GM21423 (cell line): ENCODE data around the gene BSG.
"Not testable (repeated sequence)": the region's sequence is repeated elsewhere in the genome, so short reads cannot be mapped to it uniquely, and the experiment has no call there.

Experiments used
- ATAC-seq: cut with Tn5 transposase; IDR thresholded peaks from one replicate; pipeline ENCODE4 v1.9.1; 2021; ENCODE audit warnings: mild to moderate bottlenecking, moderate library complexity; ENCODE audit not compliant: unreplicated experiment

BSG gene

DNA sequence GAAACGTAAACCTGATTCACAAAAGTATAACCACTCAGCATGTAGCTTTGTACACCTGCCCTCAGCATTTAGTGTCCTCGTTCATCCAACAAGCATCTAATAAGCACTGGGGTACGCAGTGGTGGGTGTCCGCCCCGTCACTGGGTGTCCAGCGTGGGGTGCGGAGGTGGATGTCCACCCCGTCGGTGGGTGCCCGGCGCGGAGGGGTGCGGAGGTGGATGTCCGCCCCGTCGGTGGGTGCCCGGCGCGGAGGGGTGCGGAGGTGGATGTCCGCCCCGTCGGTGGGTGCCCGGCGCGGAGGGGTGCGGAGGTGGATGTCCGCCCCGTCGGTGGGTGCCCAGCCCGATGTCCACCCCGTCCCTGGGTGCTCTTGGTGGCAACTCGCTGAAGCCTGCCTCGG lies 12.8 kb downstream of the BSG start:
- not testable (repeated sequence) for ATAC-seq

DNA sequence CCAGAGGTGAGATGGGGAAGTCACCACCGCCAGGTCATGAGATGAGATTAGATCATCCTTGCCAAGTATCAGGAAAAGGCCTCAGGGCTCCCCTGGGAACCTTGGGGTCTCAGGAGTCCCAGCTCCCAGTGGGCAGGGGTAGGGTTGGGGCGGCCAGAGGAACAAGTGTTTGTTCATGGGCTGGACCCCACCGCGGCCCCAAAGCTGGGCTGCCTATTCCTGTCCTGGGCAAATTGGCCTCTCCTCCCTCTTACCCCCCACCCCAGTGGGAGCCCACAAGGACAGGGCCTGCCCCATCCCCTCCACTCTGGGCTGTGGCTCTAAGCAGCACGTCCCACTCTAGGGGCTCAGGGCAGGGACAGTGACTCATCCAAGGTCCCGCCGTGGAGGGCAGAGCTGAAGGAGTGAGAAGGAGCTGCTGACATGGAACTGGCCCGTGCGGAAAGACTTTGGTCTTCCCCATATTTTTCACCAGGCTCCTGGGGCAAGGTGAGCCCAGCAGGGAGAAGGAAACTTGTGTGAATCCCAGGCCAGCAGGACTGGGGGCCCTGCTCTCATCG lies 13.2 kb downstream of the BSG start:
- no peak for ATAC-seq

DNA sequence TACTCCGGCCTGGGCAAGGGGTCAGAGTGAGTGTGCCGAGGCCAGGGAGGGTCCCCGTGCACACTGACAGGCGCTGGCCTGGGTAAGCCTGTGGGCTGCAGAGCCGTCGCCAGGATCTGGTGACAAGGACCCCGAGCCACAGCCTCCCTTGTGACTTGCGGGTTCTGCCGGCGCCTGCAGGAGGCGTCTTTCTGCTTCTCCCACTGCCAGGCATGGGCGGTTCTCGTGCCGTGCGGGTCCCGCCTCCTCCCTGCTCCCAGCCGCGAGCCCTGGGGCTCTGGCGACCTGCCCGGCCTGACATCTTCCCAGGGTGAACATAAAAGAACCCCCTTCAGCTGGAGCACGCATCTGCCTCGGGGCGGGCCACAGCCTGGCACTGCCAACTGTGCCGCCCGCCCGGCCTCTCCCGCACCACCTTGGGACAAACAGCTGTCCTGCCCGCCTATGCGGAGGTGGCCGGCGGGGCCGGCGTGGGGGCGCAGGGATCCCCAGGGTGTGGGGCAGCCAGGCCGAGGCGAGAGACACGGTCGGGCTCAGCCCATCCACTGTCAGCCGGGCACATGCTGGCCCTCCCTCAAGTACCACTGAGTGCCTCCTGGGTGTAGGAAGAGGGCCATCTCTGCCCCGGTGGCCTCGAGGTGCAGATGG lies 15.8 kb downstream of the BSG start:
- no peak for ATAC-seq

DNA sequence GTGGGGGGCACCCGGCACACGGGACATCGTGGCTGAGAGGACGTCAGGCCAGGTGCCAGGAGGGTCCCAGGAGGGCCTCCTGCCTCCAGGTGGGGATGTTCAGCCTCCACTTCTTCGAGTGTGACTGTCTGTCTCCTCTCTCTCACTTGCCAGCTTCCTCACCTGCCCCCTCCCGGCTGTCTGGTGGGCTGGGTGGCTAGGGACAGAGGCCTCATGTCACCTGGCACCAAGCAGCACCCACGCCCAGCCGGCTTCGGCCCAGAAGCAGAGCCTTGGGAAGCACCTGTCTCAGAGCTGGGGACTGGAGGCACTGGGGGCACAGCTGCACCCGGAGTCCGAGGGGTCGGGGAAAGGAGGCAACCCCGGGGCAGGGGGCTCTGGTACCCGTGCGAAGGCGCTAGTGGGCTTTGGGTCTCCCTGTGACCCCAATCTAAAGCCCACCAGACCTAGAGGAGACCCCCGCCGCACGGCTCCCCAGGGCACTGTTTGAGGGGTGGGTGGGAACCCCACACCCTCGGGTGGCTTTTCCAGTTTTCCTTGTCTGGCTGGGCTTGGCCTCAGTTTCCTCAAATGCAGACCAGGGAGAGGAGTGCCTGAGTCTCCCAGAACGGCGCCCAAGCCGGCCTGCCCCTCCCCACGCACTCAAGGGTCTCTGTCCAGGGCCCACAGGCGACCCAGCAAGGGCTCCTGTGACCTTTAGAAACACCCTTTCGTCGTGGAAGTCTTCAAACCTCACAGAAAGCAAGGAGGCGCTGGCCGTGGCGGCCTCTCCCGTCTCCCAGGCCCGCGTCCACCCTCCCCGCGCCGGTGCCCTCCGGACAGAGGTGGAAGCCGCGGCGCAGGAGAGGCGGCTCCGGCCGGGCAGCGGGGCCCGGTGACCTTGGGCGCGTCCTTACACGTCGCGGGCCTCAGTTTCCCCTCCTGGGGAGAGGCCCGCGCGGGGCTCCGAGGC lies 16.6 kb downstream of the BSG start:
- no peak for ATAC-seq

DNA sequence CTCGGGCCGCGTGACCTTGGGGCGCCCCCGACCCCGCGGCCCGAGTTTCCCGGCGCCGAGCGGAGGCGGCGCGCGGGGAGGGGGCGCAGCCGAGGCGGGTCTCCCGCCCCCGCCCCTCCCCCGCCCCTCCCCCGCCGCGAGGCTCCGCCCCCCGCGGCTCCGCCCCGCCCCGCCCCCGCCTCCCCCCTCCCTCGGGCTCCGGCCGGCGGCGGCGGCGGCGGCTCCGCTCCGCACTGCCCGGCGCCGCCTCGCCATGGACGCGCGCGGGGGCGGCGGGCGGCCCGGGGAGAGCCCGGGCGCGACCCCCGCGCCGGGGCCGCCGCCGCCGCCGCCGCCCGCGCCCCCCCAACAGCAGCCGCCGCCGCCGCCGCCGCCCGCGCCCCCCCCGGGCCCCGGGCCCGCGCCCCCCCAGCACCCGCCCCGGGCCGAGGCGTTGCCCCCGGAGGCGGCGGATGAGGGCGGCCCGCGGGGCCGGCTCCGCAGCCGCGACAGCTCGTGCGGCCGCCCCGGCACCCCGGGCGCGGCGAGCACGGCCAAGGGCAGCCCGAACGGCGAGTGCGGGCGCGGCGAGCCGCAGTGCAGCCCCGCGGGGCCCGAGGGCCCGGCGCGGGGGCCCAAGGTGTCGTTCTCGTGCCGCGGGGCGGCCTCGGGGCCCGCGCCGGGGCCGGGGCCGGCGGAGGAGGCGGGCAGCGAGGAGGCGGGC lies 17.4 kb downstream of the BSG start, which contains the start of gene HCN2:
Gene HCN2 (plus strand): TSS at position 189 of the 703 bp plus-strand sequence. CDS start 65 bp downstream, at position 254.
- ATAC-seq = no peak

DNA sequence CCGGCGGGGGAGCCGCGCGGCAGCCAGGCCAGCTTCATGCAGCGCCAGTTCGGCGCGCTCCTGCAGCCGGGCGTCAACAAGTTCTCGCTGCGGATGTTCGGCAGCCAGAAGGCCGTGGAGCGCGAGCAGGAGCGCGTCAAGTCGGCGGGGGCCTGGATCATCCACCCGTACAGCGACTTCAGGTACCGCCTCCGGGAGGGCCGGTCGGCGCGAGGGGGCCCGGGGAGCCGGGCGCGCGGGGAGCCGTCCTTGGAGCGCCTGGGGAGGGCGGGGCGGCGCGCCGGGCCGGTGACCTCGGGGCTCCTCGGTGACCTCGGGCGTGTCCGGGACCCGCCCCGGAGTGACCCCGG lies 18.0 kb downstream of the BSG start:
- ATAC-seq = no peak

DNA sequence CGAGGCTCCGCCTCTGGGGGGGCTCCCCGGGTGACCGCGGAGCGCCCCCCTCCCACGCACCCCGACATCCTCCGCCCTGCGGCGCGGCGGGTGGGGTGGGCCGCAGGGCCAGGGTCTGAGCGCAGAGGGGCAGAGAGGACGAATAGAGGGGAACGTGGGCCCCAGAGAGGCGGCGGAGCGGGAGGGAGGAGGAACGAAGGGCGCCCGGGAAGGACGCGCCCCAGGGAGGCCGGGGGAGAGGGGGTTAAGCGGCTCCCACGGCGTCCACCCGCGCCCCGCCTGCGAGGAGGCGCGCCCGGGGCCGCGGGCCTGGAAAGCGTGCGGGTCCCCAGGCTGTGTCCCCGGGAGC lies 18.3 kb downstream of the BSG start:
- ATAC-seq = no peak

DNA sequence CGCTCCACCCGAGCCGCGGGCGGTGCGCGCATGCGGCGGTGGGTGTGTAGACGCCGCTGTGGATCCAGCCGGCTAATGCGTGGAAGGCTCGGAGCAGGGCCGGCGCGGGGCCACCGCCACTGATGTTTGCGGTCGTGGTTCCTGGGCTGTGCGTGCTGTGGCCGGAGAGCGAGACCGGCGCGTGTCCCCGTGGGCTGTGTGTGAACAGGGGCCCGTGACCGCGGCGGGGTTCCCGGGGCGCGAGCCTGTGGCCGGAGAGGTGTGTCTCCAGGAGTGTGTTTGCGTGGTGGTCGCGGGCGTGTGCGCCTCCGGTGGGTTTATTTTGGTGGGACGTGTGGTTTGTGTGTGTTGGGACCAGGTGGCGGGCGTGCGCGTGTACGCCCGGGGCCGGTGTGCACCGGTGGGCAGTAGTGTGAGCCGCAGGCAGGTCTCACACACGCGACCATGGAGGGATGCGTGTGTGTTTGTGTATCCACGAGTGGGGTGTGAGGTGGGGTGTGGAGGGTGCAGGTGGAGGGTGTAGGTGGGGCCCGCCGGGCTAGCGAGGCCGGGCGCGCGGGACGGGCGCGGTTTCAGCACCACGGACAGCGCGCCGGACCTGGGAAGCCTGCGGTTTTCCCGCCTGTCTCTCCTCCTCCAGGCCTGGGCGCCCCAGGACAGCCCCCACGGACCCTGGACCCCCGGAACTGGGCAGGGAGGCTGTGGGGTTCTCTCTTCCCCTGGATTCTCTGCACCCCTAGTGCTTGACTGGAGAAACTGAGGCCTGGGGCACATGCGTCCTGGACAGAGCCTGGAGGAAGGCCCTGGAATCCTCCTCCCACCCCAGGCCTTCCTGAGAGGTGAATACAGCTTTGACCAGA lies 18.9 kb downstream of the BSG start:
- ATAC-seq = no peak

DNA sequence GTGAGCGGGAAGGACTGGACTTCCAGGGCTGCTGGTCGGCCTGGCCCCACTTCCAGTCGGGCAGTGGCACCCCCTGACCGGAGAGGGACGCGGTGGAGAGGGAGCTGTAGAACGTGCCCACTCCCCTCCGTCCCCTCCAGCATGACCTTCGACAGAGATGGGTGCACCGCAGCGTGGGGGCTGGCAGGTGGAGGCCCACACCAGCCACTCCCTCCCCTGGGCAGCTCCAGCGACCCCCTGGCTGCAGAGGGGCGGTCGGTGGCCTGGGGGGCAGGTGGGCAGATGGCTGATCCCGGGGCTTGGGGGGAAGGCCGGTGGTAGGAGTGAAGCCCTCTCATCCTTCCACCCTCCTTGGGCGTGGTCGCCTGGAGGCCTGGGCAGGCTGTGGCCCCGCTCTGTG lies 19.7 kb downstream of the BSG start:
- ATAC-seq = no peak

DNA sequence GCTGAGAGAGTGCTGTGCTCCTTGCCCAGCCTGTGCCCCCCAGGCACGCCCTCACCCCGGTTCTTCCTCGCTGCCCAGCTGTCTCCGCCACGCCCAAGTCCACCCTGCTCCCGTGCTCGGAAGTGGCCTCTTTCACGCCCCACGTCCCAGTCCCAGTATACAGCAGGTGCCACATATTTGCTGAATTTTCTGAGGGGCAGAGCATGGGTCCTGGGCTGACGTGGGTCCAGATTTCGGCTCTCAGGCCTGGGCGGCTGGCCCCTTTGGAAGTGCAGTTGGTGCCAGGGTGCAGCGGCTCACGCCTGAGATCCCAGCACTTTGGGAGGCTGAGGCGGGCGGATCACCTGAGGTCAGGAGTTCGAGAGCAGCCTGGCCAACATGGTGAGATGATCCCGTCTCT lies 20.7 kb downstream of the BSG start:
- ATAC-seq = no peak

DNA sequence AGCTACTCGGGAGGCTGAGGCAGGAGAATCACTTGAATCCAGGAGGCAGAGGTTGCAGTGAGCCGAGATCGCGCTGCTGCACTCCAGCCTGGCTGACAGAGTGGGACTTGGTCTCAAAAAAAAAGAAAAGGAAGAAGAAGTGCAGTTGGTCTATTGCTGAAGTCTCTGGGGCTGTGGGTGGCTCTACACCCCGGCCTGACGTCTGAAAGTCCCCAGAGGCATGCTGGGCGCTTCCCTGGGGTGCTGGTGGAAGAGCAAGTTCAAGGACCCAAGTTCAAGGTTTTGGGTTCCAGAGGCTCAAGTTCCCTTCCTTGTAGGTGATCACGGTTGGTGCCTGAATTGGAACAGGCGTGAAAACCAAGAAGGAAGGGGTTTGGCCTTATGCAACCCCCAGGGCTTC lies 21.1 kb downstream of the BSG start:
- ATAC-seq = no peak

DNA sequence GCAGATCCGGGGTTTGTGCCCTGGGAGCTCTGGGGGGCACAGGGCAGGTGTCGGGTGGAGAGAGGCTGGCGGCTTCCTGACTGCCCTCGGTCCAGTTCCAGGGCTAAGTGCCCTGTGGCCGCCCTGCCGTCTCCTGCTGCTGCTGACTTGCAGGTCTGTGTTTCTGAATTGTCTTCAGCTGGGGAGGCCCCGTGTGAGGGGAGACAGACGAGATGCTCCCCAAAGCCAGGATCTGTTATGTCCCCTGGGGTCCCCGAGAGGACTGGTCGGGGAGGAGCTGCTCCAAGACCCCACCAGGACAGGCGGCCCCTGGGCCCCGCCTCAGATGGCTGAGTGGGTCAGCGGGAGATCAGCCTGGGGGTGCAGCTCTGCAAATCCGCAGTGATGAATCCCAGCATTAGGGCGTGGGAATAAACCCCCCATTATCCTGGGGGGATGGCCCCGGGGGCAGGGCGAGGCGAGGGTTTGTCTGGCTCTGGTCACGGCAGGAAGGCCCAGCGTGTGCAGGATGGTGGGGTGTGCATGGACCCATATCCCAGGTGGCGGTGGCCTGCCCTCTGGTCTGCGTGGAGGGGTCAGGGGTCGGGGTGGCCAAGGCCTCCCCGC lies 22.0 kb downstream of the BSG start:
- ATAC-seq = no peak

DNA sequence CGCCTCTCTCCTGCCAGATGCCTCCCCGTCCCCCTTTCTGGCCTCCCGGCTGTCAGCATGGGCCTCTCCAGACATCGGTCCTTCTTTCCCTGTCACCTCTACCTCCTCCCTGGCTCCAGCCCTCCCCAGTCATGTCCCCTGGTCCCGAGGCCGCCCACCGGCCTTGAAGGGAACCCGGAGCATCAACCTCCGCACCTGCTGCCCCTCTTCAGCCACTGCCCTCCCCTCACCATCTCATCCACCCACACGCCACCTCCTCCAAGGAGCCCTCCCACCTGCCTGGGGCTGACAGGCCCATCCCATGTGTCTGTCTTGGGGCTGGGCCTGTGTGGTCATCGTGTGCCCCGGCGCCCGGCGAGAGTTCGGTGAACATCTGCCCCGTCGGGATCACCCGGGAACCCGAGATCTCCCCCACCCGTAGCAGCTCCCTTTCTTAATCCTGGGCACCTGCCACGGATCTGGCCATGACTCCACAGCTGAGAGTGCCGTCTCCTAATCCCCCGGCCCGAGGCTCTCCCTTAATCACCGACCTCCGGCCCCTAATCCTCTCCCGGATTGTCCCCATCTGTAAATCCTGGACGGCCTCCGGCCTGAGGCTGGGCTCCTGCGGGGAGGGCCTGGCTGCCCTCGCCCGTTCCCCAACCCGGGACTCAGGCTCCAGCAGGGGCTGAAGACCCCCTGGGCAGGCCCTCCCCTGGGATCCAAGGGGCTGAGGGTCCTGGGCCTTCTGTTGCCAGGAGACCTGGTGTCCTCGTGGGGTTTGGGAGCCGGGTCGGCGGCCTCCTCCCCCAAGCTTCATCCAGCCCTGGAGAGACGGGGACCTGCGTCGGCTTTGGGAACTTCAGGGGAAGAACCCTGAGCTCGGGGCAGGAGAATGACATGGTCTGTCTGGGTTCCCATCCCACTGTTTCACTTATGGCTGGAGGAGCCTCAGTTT lies 23.2 kb downstream of the BSG start:
- ATAC-seq = no peak

DNA sequence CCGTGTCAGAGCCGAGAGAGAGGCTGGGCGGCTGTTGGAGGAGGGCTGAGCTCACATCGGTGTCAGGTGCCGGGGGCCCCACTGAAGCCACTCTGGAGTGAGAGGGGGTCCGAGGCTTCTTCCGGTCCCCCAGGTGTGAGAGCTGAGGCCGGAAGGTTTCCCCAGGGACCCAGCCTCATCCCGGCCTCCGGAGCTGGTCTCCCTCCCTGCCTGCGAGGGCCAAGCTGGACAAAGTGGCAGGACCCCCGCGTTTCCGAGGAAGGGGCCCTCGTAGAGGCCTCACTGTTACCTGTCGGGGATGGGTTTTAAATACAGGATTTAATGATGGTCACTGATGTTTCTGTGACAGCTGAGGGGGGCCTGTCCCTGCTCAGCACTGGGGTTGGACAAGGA lies 23.9 kb downstream of the BSG start:
- ATAC-seq = no peak

DNA sequence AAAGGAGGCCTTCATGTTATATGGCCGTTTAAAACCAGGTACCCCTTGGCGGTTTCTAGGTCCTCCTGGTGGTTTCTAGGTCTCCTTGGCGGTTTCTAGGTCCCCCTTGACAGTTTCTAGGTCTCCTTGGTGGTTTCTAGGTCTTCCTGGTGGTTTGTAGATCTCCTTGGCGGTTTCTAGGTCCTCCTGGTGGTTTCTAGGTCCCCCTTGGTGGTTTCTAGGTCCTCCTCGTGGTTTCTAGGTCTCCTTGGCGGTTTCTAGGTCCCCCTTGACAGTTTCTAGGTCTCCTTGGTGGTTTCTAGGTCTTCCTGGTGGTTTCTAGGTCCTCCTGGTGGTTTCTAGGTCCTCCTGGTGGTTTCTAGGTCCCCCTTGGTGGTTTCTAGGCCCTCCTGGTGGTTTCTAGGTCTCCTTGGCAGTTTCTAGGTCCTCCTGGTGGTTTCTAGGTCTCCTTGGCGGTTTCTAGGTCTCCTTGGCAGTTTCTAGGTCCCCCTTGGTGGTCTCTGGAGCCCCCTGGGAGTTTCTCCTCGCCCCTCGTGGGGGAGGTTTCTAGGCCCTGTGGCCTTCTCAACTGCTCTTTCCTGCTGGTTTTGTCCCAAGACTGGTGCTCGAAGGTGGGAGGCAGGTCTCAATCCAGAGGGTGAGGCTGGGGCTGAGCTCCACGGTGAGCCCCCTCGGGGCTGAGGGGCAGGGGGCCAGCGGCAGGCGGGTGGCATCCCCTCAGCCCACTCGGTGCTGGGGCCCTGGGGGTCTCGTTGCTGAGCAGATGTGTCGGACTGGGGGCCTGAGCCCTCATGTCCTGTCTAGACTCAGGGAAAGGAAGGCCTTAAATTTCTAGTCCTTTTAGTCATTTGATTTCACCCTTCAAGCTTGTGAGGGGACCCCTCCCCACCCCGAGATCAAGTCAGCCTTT lies 25.3 kb downstream of the BSG start:
- no peak for ATAC-seq

DNA sequence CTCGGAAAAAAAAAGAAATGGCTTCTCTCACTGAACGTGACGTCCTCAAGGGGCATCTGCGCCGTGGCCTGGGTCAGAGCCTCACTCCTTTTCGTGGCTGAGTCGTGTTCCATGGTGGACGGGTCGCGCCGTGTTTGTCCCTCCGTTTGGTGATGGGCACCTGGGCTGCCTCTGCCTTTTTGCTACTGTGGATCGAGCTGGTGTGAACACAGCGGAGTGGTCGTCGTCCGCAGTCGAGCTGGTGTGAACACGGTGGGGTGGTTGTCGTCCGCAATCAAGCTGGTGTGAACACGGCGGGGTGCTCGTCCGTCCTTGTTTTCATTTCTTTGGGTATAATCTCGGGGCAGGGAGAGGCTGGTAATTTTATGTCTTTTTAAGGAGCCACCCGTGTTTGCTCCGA lies 28.9 kb downstream of the BSG start:
- no peak for ATAC-seq

DNA sequence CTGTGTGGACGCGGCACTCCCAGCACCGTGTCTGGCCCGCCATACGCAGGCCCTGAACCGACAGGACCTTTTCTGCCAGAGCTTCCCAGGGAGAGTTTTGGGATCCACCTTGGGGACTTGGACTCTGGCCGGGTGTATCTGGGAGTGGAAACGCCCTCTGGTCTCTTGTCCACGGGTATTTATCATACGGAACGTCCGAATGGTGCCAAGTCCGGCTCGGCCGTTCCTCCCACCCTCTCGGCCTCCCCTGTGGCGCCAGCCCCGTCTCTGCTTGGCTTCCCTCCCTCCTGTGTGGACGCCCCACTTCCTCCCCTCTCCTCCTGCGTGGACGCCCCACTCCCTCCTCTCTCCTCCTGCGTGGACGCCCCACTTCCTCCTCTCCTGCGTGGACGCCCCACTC lies 29.4 kb downstream of the BSG start:
- ATAC-seq = no peak
